HTERT RPE-1 (cell line): ENCODE data around the gene WDR20.
"Not testable (repeated sequence)": the region's sequence is repeated elsewhere in the genome, so short reads cannot be mapped to it uniquely, and the experiment has no call there.

Source experiments
- in situ Hi-C: fragments of 300-500 bp; cut with MboI; formaldehyde crosslinking; loops from 4 replicates; pipeline ENCODE4 v1.14.3; 2020; ENCODE audit warnings: low sequenced_read_pairs

Gene WDR20

GRCh38 chr14:102164241-102164641, 24.5 kb downstream of the WDR20 start:
- in situ Hi-C loops: no loop called here

DNA sequence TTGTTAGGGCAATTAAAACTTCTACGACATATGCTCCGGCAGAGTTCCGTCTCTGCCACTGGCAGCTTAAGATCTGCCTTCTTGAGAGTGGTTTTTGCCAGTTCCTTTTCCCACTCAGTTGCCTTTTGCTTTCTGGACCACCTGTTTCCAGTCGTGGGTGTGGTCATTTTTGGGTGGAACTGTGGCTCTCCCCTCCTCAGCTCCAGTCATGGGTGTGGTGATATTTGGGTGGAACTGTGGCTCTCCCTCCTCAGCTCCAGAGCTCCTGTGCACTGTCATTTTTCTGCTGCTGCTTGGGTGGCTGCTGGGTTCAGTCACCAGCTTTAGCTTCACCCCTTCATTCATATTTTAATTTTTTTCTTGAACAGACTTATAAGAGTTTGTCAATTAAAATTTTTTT, 25.3 kb downstream of the WDR20 start:
- in situ Hi-C loops: no loop called here

DNA sequence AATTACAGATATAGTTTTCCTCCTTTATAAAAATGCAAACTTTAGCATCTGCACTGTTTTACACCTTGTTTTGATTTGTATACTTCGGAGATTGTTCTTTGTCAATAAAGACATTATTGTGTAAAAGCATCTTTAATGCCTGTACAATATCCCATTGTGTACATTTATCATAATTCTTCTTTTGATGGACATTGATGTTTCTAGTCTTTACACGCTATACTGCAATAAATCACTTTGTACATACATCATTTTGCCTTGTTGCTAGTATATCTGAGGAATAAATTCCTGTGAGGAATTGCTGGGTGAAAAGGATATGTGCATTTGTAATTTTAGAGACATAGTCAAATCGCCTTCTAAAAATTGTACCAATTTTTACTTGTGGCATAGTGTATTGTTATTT, 30.4 kb downstream of the WDR20 start:
- in situ Hi-C loops: no loop called here

GRCh38 chr14:102171173-102172020, 31.7 kb downstream of the WDR20 start:
- in situ Hi-C loops: no loop called here

DNA sequence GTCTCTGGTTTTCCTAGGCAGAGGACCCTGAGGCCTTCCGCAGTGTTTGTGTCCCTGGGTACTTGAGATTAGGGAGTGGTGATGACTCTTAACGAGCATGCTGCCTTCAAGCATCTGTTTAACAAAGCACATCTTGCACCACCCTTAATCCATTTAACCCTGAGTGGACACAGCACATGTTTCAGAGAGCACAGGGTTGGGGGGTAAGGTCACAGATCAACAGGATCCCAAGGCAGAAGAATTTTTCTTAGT, 32.2 kb downstream of the WDR20 start:
- in situ Hi-C loops: not testable (repeated sequence)

DNA sequence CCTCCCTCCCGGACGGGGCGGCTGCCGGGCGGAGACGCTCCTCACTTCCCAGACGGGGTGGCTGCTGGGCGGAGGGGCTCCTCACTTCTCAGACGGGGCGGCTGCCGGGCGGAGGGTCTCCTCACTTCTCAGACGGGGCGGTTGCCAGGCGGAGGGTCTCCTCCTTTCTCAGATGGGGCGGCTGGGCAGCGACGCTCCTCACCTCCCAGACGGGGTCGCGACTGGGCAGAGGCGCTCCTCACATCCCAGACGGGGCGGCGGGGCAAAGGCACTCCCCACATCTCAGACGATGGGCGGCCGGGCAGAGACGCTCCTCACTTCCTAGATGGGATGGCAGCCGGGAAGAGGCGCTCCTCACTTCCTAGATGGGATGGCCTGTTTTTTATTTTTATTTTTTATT, 33.0 kb downstream of the WDR20 start:
- in situ Hi-C loops: not testable (repeated sequence)

GRCh38 chr14:102177161-102177560, 37.5 kb downstream of the WDR20 start:
- in situ Hi-C loops: no loop called here

DNA sequence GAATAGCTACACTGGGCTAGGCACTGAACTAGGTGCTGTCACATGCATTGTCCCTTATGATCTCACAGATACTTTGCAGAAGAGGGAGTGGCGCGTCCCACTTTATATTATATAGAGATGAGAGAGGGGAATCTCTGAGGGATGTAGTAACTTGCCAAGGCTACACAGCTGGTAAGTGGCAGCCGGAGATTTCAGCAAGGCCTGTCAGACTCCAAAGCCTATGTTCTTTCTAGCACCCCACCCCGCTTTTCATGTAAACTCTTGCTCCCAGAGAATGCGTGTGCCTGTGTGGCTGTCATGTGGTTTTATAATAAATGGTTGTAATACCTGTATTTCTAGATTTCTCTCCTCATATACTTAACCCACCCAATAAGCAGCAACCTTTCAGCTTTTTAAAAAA, 39.1 kb downstream of the WDR20 start:
- in situ Hi-C loops: no loop called here

DNA sequence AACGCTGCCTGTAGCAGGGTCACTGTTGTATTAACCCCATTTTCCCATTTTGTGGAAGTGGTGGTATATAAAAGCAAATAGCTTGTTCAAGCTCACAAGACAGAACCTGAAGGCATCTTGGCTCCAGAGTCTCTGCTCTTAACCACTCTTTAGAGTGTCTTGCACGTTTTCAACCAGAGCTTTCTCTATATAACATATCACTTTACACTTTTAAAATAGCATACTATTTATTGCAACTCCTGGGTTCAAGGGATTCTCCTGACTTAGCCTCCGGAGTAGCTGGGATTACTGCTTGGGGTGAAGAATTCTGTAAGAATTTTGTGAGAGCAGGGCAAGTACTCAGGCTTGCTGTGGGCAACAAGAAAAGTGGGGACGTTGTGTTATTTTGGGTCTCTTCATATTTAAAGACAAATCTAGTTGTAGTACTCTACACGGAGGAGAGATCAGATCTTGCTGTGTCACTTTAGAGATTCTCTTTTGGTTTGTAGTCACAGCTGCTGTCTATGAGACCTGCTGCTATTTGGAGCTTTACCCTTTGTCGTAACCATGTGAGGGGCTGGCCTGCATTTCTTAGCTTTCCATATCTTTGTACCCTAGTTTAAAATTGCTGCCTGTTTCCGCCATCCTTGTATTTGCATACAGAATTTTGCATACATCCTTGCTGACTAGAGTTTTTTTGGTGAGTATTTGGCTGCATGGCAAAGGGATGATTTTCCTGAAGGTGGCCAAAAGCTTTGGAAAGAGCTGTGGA, 40.7 kb downstream of the WDR20 start:
- in situ Hi-C loops: no loop called here

GRCh38 chr14:102181187-102181586, 41.5 kb downstream of the WDR20 start:
- in situ Hi-C loops: no loop called here

- in situ Hi-C loops: no loop called here
Measured at GRCh38 chr14:102182190-102182589, 42.5 kb downstream of the WDR20 start.

- in situ Hi-C loops: no loop called here
Measured at GRCh38 chr14:102182936-102183619, 43.4 kb downstream of the WDR20 start.

DNA sequence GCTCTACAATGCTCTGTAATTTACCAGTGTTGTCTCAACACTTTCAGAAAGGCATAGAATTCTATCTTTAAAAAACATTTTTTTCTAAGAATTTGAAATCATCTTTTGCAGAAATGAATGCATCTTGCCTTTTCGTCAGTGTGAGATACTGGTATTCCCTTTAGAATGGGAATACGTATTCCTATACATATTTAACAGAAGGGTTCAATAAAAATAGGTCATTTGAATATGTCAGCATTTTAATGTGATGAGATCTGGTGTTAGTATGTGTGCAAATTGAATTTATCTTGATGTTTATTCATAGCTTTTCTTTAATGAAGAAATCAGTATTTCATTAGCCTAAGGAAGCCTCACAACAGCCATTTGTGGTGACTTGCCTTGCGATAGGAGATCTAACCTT, 44.2 kb downstream of the WDR20 start:
- in situ Hi-C loops: no loop called here

- in situ Hi-C loops: no loop called here
Measured at GRCh38 chr14:102184316-102185035, 44.8 kb downstream of the WDR20 start.

DNA sequence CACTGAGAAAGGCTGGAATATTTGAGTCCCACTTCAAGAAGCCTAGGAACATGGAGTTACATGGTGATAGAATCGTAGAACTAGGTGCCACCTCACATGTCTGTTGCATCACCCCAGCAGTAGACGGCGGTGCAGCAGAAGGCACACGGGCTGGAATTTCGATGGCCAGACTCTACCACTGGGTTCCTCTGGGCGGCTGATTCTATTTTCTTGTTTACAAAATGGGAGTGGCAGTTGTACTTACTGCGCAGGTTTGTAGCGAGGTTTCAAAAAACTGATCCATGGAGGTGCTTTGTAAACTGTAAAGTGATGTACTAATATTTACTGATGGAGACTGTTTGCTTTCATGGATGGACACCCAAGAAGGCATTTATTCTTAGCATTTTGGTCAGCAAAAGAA, 45.7 kb downstream of the WDR20 start:
- in situ Hi-C loops: no loop called here

DNA sequence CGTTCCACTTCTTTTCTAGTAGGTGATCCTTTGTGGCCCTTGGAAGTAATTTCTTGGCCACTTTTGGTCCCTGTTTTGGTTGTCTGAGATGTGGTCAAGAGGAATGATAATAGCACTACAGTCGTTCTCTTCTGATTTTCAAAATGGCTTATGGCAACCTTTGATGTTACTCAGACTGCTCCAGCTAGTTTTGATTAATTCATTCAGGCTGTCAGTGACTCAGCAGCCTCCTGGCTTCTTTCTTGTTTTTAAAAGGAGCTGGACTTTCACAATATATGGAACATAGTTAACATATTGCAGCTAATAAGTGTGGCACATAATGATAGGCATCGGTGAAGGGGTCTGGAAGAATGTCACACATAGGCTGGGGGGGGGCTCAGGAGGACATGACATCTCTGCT, 47.3 kb downstream of the WDR20 start:
- in situ Hi-C loops: no loop called here

GRCh38 chr14:102187568-102188001, 47.9 kb downstream of the WDR20 start:
- in situ Hi-C loops: no loop called here

- in situ Hi-C loops: no loop called here
Measured at GRCh38 chr14:102188187-102188586, 48.5 kb downstream of the WDR20 start.

- in situ Hi-C loops: no loop called here
Measured at GRCh38 chr14:102189874-102190273, 50.2 kb downstream of the WDR20 start.

DNA sequence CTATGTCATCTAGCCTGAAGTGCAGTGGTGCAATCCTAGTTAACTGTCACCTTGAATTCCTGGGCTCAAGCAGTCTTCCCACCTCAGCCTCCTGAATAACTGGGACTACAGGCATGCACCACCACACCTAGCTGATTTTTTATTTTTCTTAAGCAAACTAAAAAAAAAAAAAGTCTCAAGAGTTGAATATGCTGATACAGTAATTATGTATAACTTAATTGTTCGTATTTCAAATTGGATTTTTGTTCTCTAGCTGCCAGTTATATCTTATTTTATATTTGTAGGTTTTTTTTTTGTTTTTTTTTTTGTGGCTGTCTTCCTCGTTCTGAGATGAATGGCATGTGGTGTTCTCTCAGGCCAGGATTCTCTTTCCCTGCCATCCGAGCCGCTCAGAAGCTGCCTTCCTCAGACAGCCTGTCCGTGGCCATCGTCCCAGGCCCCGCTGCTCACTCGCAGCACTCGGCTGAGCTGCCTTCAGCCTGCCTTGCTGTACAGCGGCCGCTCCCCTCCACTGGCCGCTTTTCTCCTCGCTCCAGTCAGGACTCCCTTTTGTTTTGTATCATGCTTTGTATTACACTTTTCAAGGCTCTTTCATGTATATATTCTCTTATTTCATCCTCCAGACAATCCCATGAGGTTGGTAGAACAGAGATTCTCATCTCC, 53.3 kb downstream of the WDR20 start:
- in situ Hi-C loops: no loop called here

DNA sequence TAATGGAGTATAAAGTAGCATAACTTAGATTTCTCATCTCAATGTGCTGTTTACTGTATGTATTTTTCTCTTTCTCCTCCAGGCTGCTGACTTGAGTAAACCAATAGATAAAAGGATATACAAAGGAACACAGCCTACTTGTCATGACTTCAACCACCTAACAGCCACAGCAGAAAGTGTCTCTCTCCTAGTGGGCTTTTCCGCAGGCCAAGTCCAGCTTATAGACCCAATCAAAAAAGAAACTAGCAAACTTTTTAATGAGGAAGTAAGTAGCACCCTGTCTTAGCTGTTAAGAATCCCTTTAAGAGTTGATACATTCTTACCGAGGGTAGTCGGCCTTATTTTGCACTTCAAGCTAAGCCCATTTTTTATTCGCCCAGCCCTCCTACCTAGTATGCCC, 55.2 kb downstream of the WDR20 start:
- in situ Hi-C loops: no loop called here
